Astrocyte (in vitro differentiated cells and primary cell): Measurements from ENCODE around the gene FBN2. TPM values are rescaled to one million over a fixed set of nuclear protein-coding genes. Genes with fewer than 3 reads are reported as not detected.

Source experiments
- DNase-seq: peaks from one replicate; pipeline ENCODE4 v3.0.0-alpha.2; 2010; ENCODE audit warnings: low read depth
- FAIRE-seq: peaks from 2 replicates; lab custom pipeline; 2011; peaks lifted over from hg19 to GRCh38; lab: Jason Lieb, UNC
- H2AFZ ChIP-seq: 2 replicates; pipeline ENCODE4 v1.6.0; 2012; ENCODE audit warnings: low read depth, low read length, inconsistent platforms
- H3K27ac ChIP-seq: 2 replicates; pipeline ENCODE4 v1.5.1; 2011; ENCODE audit warnings: low read depth, low read length, inconsistent platforms
- H3K27me3 ChIP-seq: 2 replicates; pipeline ENCODE4 v1.6.0; 2011; ENCODE audit warnings: low read length, inconsistent platforms; ENCODE audit not compliant: insufficient read depth
- H3K36me3 ChIP-seq: 2 replicates; pipeline ENCODE4 v1.5.1; 2011; ENCODE audit warnings: low read length, inconsistent platforms; ENCODE audit not compliant: insufficient read depth
- H3K4me1 ChIP-seq: 2 replicates; pipeline ENCODE4 v1.5.1; 2011; ENCODE audit warnings: low read length, inconsistent platforms; ENCODE audit not compliant: insufficient read depth
- H3K4me2 ChIP-seq: 2 replicates; pipeline ENCODE4 v1.6.0; 2012; ENCODE audit warnings: low read length, inconsistent platforms
- H3K4me3 ChIP-seq: 2 replicates; pipeline ENCODE4 v1.5.1; 2011; ENCODE audit warnings: low read depth, mild to moderate bottlenecking, low read length, inconsistent platforms; ENCODE audit not compliant: insufficient read depth
- H3K79me2 ChIP-seq: 2 replicates; pipeline ENCODE4 v1.6.0; 2012; ENCODE audit warnings: mild to moderate bottlenecking, low read length, inconsistent platforms; ENCODE audit not compliant: insufficient read depth
- H3K9ac ChIP-seq: 2 replicates; pipeline ENCODE4 v1.6.0; 2012; ENCODE audit warnings: mild to moderate bottlenecking, low read length, inconsistent platforms
- H3K9me3 ChIP-seq: 2 replicates; pipeline ENCODE4 v1.5.1; 2012; ENCODE audit warnings: low read depth, mild to moderate bottlenecking, low read length, inconsistent platforms; ENCODE audit not compliant: insufficient read depth
- H4K20me1 ChIP-seq: 2 replicates; pipeline ENCODE4 v1.6.0; 2012; ENCODE audit warnings: low read length, inconsistent platforms; ENCODE audit not compliant: insufficient read depth
- H3K27ac Mint-ChIP-seq: one replicate; pipeline ENCODE4 v1.8.0; 2021; ENCODE audit warnings: mild to moderate bottlenecking, mixed read lengths; ENCODE audit not compliant: unreplicated experiment
- H3K27me3 Mint-ChIP-seq: one replicate; pipeline ENCODE4 v1.8.0; 2021; ENCODE audit warnings: low read depth, mixed read lengths; ENCODE audit not compliant: unreplicated experiment
- H3K36me3 Mint-ChIP-seq: one replicate; pipeline ENCODE4 v1.8.0; 2021; ENCODE audit warnings: low read depth, mixed read lengths; ENCODE audit not compliant: unreplicated experiment
- H3K4me1 Mint-ChIP-seq: one replicate; pipeline ENCODE4 v1.8.0; 2021; ENCODE audit warnings: low read depth, mixed read lengths; ENCODE audit not compliant: unreplicated experiment
- H3K4me3 Mint-ChIP-seq: one replicate; pipeline ENCODE4 v1.8.0; 2021; ENCODE audit warnings: mild to moderate bottlenecking, moderate library complexity, mixed read lengths; ENCODE audit not compliant: unreplicated experiment
- H3K9me3 Mint-ChIP-seq: one replicate; pipeline ENCODE4 v1.8.0; 2021; ENCODE audit warnings: mild to moderate bottlenecking, mixed read lengths; ENCODE audit not compliant: unreplicated experiment
- CTCF ChIP-seq: IDR thresholded peaks from 2 replicates; pipeline ENCODE4 v1.5.1; 2011; ENCODE audit warnings: low read depth, mild to moderate bottlenecking, inconsistent platforms, low read length, moderate library complexity; ENCODE audit not compliant: insufficient read depth
- EZH2 ChIP-seq: IDR thresholded peaks from 2 replicates; pipeline ENCODE4 v1.6.1; 2012; ENCODE audit warnings: mild to moderate bottlenecking, low read length, inconsistent platforms; ENCODE audit not compliant: insufficient read depth
- total RNA-seq: library from RNA; stranded (reverse); gene quantifications from 2 replicates; pipeline ENCODE4 v1.2.1, GENCODE V29; 2021

FBN2 gene
- total RNA-seq, 1 donor from 2014 or later: 176 TPM

- no peak overlapping the region for H3K27ac ChIP-seq
- H3K27ac Mint-ChIP-seq: peak overlapping the region; percentile 90
Measured at GRCh38 chr5:128469912-128470311, 68.1 kb downstream of the FBN2 start.

GRCh38 chr5:128466980-128467379, 71.1 kb downstream of the FBN2 start:
- no peak for TF ChIP-seq CTCF
- no peak for TF ChIP-seq EZH2
- H3K4me3 Mint-ChIP-seq: no peak overlapping the region
- Histone ChIP-seq H2AFZ (no peak overlapping the region), H3K27me3 (no peaks in the 10 kb centered on the region), H3K9ac (no peak overlapping the region), H3K4me3 (no peak overlapping the region), H3K27ac (no peak overlapping the region), H3K9me3 (no peaks in the 10 kb centered on the region), H3K79me2 (no peaks in the 10 kb centered on the region), H3K36me3 (no peaks in the 10 kb centered on the region), H3K4me1 (no peaks in the 10 kb centered on the region), H4K20me1 (no peaks in the 10 kb centered on the region), H3K4me2 (no peak overlapping the region)
- H3K36me3 Mint-ChIP-seq: peaks cover 7% of the 10 kb centered on the region
- no peaks in the 10 kb centered on the region for H3K27me3 Mint-ChIP-seq
- FAIRE-seq (no peak), DNase-seq (no peak)
- peaks cover 18% of the 10 kb centered on the region for H3K4me1 Mint-ChIP-seq
- H3K9me3 Mint-ChIP-seq: no peaks in the 10 kb centered on the region
- H3K27ac Mint-ChIP-seq: no peak overlapping the region

More at GRCh38 chr5:128469912-128470311, 68.1 kb downstream of the FBN2 start:
- no peaks in the 10 kb centered on the region for H3K9me3 Mint-ChIP-seq
- peak overlapping the region; percentile 5 for H3K4me3 Mint-ChIP-seq
- DNase-seq: peak; percentile 18
- Histone ChIP-seq H3K79me2 (no peaks in the 10 kb centered on the region), H3K9ac (no peak overlapping the region), H3K9me3 (no peaks in the 10 kb centered on the region), H3K36me3 (no peaks in the 10 kb centered on the region), H3K4me3 (no peak overlapping the region), H3K4me1 (no peaks in the 10 kb centered on the region), H3K27me3 (no peaks in the 10 kb centered on the region), H4K20me1 (no peaks in the 10 kb centered on the region), H3K4me2 (no peak overlapping the region), H2AFZ (no peak overlapping the region)
- no peak for FAIRE-seq
- H3K36me3 Mint-ChIP-seq: peaks cover 3% of the 10 kb centered on the region
- peaks cover 18% of the 10 kb centered on the region for H3K4me1 Mint-ChIP-seq
- no peak for TF ChIP-seq EZH2
- TF ChIP-seq CTCF: no peak
- H3K27me3 Mint-ChIP-seq: no peaks in the 10 kb centered on the region

GRCh38 chr5:128466554-128466953, 71.5 kb downstream of the FBN2 start:
- peaks cover 7% of the 10 kb centered on the region for H3K36me3 Mint-ChIP-seq
- H3K9me3 Mint-ChIP-seq: no peaks in the 10 kb centered on the region
- H3K27me3 Mint-ChIP-seq: no peaks in the 10 kb centered on the region

More at GRCh38 chr5:128466554-128466953, 71.5 kb downstream of the FBN2 start:
- Histone ChIP-seq H3K9ac (no peak overlapping the region), H2AFZ (no peak overlapping the region), H3K4me2 (no peak overlapping the region), H3K9me3 (no peaks in the 10 kb centered on the region), H3K27me3 (no peaks in the 10 kb centered on the region), H3K4me1 (no peaks in the 10 kb centered on the region), H3K27ac (no peak overlapping the region), H3K36me3 (no peaks in the 10 kb centered on the region), H3K79me2 (no peaks in the 10 kb centered on the region), H4K20me1 (no peaks in the 10 kb centered on the region), H3K4me3 (no peak overlapping the region)
- FAIRE-seq (no peak), DNase-seq (no peak)
- TF ChIP-seq EZH2 (no peak), CTCF (no peak)
- H3K4me1 Mint-ChIP-seq: peaks cover 18% of the 10 kb centered on the region
- no peak overlapping the region for H3K4me3 Mint-ChIP-seq
- H3K27ac Mint-ChIP-seq: no peak overlapping the region
